ENCODE results near the gene ZCCHC10.
"Not testable (repeated sequence)": the region's sequence is repeated elsewhere in the genome, so short reads cannot be mapped to it uniquely, and the experiment has no call there.

The ZCCHC10 gene

GRCh38 chr5:133046560-133046959 lies 20.2 kb upstream of the ZCCHC10 start:
- DNase-seq (ENCODE audit: insufficient read length, low spot score); FAIRE-seq: not testable (repeated sequence)

- no peak for FAIRE-seq
- no peak for DNase-seq (ENCODE audit: insufficient read length, low spot score)
Observed at GRCh38 chr5:133041910-133042309, 15.6 kb upstream of the ZCCHC10 start.

- FAIRE-seq (no peak), DNase-seq (ENCODE audit: insufficient read length, low spot score) (no peak)
Observed at GRCh38 chr5:133041157-133041784, 14.9 kb upstream of the ZCCHC10 start.

GRCh38 chr5:133036677-133037076 lies 10.3 kb upstream of the ZCCHC10 start:
- DNase-seq (ENCODE audit: insufficient read length, low spot score); FAIRE-seq: not testable (repeated sequence)

- DNase-seq (ENCODE audit: insufficient read length, low spot score) (no peak), FAIRE-seq (no peak)
Observed at GRCh38 chr5:133035224-133035623, 8.9 kb upstream of the ZCCHC10 start.

GRCh38 chr5:133034064-133034463 lies 7.7 kb upstream of the ZCCHC10 start:
- FAIRE-seq (no peak), DNase-seq (ENCODE audit: insufficient read length, low spot score) (no peak)

GRCh38 chr5:133032852-133033742 lies 6.7 kb upstream of the ZCCHC10 start:
- FAIRE-seq = no peak

GRCh38 chr5:133030343-133031005 lies 4.1 kb upstream of the ZCCHC10 start:
- DNase-seq (ENCODE audit: insufficient read length, low spot score) (no peak), FAIRE-seq (no peak)

More at GRCh38 chr5:133032852-133033742, 6.7 kb upstream of the ZCCHC10 start:
- DNase-seq (ENCODE audit: insufficient read length, low spot score) = no peak

- no peak for DNase-seq (ENCODE audit: insufficient read length, low spot score)
- no peak for FAIRE-seq
Observed at GRCh38 chr5:133029416-133029815, 3.1 kb upstream of the ZCCHC10 start.

GRCh38 chr5:133026664-133027153 lies 360 bp upstream of the ZCCHC10 start:
- no peak for DNase-seq (ENCODE audit: insufficient read length, low spot score)
- FAIRE-seq = no peak

GRCh38 chr5:133019471-133019870 lies 6.9 kb downstream of the ZCCHC10 start:
- FAIRE-seq; DNase-seq (ENCODE audit: insufficient read length, low spot score): not testable (repeated sequence)

- no peak for DNase-seq (ENCODE audit: insufficient read length, low spot score)
- no peak for FAIRE-seq
Observed at GRCh38 chr5:133017964-133018363, 8.4 kb downstream of the ZCCHC10 start.

GRCh38 chr5:133015466-133015865 lies 10.9 kb downstream of the ZCCHC10 start:
- FAIRE-seq = no peak
- DNase-seq (ENCODE audit: insufficient read length, low spot score) = no peak

GRCh38 chr5:133008455-133008854 lies 17.9 kb downstream of the ZCCHC10 start:
- FAIRE-seq; DNase-seq (ENCODE audit: insufficient read length, low spot score): not testable (repeated sequence)

GRCh38 chr5:133006653-133007052 lies 19.7 kb downstream of the ZCCHC10 start:
- FAIRE-seq (no peak), DNase-seq (ENCODE audit: insufficient read length, low spot score) (no peak)

GRCh38 chr5:132999246-132999645 lies 27.1 kb downstream of the ZCCHC10 start:
- no peak for DNase-seq (ENCODE audit: insufficient read length, low spot score)
- FAIRE-seq = no peak

- DNase-seq (ENCODE audit: insufficient read length, low spot score) (no peak), FAIRE-seq (no peak)
Observed at GRCh38 chr5:132998556-132998955, 27.8 kb downstream of the ZCCHC10 start.

- no peak for DNase-seq (ENCODE audit: insufficient read length, low spot score)
- no peak for FAIRE-seq
Observed at GRCh38 chr5:132996307-132996706, 30.0 kb downstream of the ZCCHC10 start.

GRCh38 chr5:132987531-132988408 lies 38.6 kb downstream of the ZCCHC10 start:
- no peak for FAIRE-seq

GRCh38 chr5:132982971-132983370 lies 43.4 kb downstream of the ZCCHC10 start:
- not testable (repeated sequence) for FAIRE-seq; DNase-seq (ENCODE audit: insufficient read length, low spot score)

More at GRCh38 chr5:132987531-132988408, 38.6 kb downstream of the ZCCHC10 start:
- DNase-seq (ENCODE audit: insufficient read length, low spot score) = no peak
